HG03469 (cell line): ENCODE data around the gene FBXO31.
A peak's percentile ranks its signal among the peaks of the same experiment; 100 is the strongest.

Source experiments
- ATAC-seq: cut with Tn5 transposase; IDR thresholded peaks from one replicate; pipeline ENCODE4 v1.9.1; 2021; ENCODE audit warnings: mild to moderate bottlenecking, moderate library complexity, moderate number of reproducible peaks; ENCODE audit not compliant: unreplicated experiment

The FBXO31 gene

GRCh38 chr16:87316923-87317749 lies 66.4 kb downstream of the FBXO31 start, which contains the start of gene C16orf95:
TSS of gene C16orf95 (minus strand) at chr16:87317392. CDS start at chr16:87317242, 150 bp downstream.
- ATAC-seq, result peak; percentile 83

DNA sequence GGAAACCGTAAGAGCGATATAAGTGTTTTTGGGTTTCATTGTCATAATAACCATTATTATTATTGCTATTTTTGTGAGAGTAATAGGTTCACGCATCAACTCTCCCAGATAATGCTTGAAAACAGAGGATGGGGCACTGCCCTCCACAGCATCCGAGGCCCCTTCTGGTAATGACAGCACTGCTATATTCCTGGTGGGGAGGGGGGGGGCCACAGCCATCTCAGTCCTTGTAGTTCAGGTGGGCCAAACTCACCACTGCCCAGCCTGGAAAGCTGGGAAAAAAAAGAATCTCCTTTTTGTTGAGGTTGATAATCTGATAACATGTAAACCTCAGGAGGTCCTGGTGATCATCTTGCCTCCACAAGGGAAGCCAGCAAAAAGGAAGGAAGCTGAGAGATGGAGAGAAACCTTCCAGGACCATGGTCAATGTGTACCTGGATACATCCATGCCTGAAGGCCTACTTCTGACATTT lies 67.1 kb downstream of the FBXO31 start:
- ATAC-seq, result no peak

DNA sequence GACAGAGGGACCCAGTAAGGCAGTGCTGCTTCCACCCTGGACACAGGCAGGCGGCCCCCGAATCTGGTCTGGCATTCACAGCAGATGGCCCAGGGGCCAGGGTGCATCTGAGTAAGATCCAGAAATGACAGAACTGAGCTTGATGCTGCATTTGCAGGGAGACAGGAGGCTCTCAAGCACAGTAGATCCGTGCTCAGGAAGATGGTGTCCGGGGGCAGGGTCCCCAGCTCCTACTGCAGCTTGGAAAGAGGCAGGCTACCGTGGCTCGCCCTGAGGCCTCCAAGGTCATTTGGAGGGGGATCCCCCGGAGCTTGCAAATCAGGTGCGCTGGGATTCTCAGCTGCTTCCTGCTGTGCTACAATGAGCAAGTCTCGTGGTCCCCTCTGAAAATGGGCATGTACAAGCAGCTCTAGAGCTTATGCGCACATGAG lies 68.6 kb downstream of the FBXO31 start:
- no peak for ATAC-seq

DNA sequence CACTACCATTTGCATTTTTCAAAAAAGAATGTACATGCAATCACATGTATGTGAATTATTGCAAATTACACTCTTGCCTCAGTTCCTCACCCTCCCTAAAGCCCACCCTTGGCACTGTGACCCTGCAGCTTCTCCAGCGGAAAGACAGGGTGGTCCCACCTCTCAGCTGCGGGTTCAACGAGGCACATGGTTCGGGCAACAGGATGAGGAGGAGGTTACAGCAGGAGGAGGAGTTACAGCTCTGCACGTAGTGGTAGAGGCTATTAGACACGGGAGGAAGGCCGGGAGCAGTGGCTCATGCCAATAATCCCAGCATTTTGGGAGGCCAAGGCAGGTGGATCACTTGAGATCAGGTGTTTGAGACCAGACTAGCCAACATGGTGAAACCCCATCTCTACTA lies 71.6 kb downstream of the FBXO31 start:
- ATAC-seq, result no peak

- ATAC-seq, result no peak
Measured at GRCh38 chr16:87311387-87311786, 72.2 kb downstream of the FBXO31 start.

DNA sequence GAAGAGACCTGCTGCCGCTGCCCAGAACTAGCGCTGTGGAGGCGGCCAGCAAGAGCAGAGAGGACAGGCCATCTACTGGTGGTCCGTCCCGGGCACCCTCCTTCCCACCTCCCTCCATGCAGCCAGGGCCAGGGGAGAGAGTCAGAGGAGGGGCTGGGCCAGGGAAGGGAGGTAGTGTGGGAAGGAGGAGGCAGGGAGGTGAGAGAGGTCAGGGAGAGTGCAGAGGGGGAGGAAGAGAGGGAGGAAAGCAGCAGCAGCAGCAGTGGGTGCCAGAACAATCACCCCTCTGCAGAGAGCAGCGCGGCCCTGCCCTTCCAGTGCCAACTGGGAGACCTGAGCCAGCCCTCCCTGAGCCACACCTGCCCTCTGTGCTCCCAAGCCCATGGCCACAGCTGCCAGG lies 73.0 kb downstream of the FBXO31 start:
- ATAC-seq, result no peak

DNA sequence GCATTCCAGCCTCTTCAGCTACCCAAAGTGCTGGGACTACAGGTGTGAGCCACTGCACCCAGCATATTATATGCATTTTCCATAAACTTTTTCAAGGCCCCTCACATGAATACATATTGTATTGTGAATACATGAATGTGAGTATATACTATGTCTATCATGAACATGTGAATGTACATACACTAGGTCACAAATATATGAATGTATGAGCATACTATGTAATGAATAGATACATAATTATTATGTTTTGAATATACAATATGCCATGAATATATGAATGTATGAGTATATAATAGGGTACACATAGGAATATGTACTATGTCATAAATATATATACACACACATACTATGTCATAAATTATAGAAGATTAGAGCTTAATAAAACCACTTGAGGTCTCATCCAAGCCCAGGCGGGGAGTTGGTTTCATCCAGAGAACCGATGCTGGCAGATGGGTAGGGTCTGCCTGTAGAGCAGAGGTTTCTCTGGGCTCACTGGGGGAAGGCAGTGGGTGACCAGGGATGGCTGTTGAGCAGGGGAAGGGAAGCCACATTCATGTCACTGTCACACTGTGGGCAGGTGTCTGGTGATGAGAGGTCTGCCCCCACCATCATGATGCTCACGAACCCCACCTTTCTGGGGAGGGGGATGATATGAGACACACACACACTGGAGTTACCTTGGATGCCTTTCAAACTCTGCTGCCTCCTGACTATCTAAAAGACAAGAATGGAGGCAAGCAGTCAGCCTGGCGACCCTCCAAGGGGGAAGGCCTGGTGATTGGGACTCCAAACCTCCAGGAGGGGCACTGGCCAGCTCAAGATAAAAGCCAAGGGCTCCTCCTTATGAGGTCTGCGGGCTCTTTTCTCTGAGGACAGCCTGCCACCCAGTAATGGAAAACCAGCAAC lies 73.7 kb downstream of the FBXO31 start:
- no peak for ATAC-seq

GRCh38 chr16:87308826-87309225 lies 74.8 kb downstream of the FBXO31 start:
- no peak for ATAC-seq

- ATAC-seq, result no peak
Measured at GRCh38 chr16:87306516-87306915, 77.1 kb downstream of the FBXO31 start.

DNA sequence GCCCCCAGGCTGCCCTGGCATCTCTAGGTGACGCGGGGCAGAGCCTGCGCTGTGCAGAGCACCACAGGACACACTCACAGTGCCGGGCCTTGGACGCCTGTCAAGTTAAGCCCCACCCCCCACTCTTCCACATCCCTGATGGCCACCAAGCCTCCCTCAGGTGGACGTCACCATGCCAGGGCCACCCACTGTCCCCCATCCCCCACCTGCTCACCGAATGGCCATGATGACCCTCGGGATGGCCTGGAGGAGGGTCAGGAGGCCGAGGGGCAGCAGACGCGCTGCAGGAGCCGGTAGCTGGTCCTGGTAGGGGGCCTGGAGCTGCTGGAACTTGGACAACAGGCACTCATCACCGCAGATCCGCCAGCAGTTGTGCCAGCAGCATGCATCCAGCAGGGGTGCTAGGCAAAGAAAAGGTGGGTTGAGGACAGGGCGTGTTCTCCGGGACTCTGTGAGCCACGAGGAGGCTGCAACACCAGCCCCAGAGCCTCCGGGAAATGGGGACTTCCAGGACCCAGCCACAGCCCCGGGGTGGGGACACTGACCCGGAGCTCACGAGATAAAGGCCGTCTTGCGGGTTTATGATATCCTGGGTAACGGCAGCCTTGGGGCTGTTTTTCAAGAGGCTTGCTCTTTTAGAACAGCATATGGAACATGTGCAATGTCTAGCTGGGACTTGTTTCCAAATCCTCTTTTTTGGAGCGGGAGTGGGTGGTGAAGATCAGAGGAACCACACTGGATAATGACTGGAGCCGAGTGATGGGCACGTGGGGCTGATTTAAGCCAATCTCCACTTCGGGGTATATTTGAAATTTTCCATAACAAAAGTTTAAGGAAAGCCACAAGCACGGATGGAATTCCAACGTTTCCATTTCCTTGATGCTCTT lies 77.8 kb downstream of the FBXO31 start:
- no peak for ATAC-seq

GRCh38 chr16:87304951-87305350 lies 78.6 kb downstream of the FBXO31 start:
- no peak for ATAC-seq

DNA sequence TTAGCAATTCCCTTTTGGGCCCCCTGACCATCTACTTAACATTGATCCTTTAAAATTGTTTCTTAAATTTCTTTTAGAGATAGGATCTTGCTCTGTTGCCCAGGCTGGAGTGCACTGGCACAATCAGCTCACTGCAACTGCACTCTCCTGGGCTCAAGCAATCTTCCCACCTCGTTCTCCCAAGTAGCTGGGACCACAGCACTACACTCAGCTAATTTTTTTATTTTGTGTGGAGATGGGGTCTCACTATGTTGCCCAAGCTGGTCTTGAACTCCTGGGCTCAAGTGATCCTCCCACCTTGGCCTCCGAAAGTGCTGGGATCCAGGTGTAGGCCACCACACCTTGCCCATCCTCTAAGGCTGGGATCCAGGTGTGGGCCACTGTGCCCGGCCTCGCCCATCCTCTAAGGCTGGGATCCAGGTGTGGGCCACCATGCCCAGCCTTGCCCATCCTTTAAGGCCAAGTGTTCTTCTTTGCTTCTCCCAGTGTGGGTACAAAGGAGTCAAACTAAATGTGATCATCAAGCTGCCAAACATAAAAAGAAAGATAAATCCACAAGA lies 79.5 kb downstream of the FBXO31 start:
- no peak for ATAC-seq

DNA sequence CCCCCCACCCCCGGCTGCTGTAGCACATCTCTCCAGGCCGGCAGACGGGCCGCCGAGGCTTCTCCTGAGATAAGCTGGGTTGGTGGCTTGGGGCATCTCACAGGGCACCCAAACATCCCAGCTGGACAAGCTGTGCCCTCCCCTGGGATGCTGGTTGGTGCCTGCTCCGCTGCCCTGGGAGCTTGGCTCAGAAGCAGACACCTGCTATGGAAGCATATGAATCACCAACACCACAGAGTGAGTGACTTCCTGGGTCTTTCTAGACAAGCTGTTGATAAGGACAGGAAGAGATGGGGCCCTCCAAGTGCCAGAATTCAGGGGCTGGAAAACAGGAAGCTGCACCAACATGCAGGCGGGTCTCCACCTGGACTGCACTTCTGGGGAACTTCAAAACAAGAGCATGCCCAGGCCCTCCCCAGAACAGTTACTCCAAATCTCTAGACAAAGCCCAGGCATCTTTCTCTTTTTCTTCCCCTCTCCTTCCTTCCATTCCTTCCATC lies 80.1 kb downstream of the FBXO31 start:
- no peak for ATAC-seq

GRCh38 chr16:87298857-87299465 lies 84.6 kb downstream of the FBXO31 start:
- no peak for ATAC-seq

DNA sequence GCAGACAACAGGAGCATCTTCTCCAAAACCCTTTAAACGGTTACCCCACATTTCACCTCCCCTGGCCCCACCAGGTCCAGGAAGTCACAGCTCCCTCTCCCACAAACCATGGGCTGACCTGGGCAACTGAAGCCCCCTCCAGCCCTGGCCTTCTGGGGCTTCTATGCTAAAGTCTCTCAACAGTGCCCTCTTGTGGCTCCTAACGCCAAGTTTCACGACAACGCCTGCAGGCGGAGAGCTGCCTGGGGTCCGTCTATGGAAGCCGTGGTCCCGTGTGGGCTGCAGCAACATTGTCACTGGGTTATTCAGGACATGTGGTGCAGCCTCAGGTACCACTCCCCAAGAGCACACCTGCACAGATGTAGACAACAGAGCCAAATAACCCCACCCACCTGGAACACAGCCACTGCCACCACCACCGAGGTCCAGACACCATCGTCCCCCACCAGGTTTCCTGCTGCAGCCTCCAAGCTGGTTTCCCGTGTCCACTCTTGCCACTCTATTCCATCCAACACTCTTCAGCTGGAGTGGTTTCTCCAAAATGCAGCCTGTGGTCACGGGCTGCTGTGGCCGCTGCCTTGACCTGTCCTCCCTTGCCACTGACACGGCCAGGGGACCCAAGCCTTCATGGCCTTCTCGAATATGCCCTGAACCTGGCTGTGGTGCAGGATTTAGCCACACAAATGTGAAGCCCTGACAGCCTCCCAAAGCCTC lies 85.5 kb downstream of the FBXO31 start:
- no peak for ATAC-seq

DNA sequence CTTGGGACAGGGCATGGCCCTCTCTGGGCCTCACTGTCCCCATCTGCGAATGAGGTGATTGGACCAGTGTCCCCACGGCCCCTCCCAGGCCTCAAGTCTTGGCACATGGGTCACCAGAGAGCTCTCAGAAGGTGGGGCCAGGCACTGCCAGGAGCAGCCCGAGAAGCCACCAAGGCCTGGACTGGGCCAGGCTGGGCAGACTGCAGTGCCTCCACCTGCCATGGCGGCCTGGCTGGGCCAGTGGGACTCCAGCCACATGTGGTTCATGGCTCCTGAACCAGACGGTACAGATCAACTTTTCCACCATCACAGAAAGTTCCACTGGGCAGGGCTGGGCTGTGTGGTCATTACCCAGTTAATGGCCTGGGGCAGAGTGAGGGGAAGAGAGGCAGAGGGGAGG lies 86.2 kb downstream of the FBXO31 start:
- no peak for ATAC-seq

GRCh38 chr16:87295661-87296531 lies 87.7 kb downstream of the FBXO31 start:
- ATAC-seq, result no peak

DNA sequence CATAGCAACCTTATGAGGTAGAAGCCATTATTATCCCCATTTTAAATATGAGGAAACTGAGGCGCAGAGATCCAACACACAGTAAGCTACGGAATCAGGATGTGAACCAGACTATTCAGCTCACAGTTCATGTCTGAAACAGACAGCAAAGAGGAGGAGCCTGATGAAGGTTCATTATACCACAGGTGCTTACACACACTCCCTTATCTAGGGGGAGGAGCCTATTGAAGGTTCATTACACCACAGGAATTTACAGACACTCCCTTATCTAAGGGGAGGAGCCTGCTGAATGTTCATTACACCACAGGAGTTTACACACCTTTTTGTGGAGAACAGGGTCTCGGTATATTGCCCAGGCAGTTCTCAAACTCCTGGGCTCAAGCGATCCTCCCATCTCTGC lies 88.3 kb downstream of the FBXO31 start:
- no peak for ATAC-seq
